Activated CD4-positive, CD25-positive, alpha-beta regulatory T cell (primary cell): ENCODE results near the gene C1QTNF5.
"Not testable (repeated sequence)": the region's sequence is repeated elsewhere in the genome, so short reads cannot be mapped to it uniquely, and the experiment has no call there.

ENCODE experiments used
- DNase-seq, 4 experiments: peaks; one replicate each; lab custom pipeline; 2025; lab: John Stamatoyannopoulos, UW

Gene C1QTNF5

GRCh38 chr11:119340335-119341221 lies at the start of gene C1QTNF5:
C1QTNF5 (minus strand) TSS chr11:119340883; CDS start chr11:119340397, 486 bp downstream.
- DNase-seq: no peak

- DNase-seq: no peak
Observed at GRCh38 chr11:119389611-119390254, 49.0 kb upstream of the C1QTNF5 start.

- DNase-seq: no peak
Observed at GRCh38 chr11:119388103-119388502, 47.4 kb upstream of the C1QTNF5 start.

- no peak for DNase-seq
Observed at GRCh38 chr11:119384332-119384731, 43.6 kb upstream of the C1QTNF5 start.

- DNase-seq: not testable (repeated sequence)
Observed at GRCh38 chr11:119382513-119382912, 41.8 kb upstream of the C1QTNF5 start.

- no peak for DNase-seq
Observed at GRCh38 chr11:119382101-119382500, 41.4 kb upstream of the C1QTNF5 start.

- peak; percentile 92 to 95 (median 94) for DNase-seq
Observed at GRCh38 chr11:119381181-119381988, 40.7 kb upstream of the C1QTNF5 start, which contains the start of gene USP2. USP2 (minus strand) TSS chr11:119381690; CDS start chr11:119373480, 8,210 bp downstream.

- no peak for DNase-seq
Observed at GRCh38 chr11:119380827-119381180, 40.1 kb upstream of the C1QTNF5 start.

- DNase-seq: no peak
Observed at GRCh38 chr11:119380160-119380826, 39.6 kb upstream of the C1QTNF5 start.

GRCh38 chr11:119378851-119379465 lies 38.3 kb upstream of the C1QTNF5 start:
- DNase-seq: no peak

- no peak for DNase-seq
Observed at GRCh38 chr11:119377961-119378667, 37.4 kb upstream of the C1QTNF5 start.

GRCh38 chr11:119377112-119377901 lies 36.6 kb upstream of the C1QTNF5 start:
- no peak for DNase-seq

GRCh38 chr11:119376197-119376847 lies 35.6 kb upstream of the C1QTNF5 start:
- DNase-seq: no peak

GRCh38 chr11:119375337-119376196 lies 34.9 kb upstream of the C1QTNF5 start:
- no peak for DNase-seq

- no peak for DNase-seq
Observed at GRCh38 chr11:119374632-119375336, 34.1 kb upstream of the C1QTNF5 start.

- no peak for DNase-seq
Observed at GRCh38 chr11:119373921-119374631, 33.4 kb upstream of the C1QTNF5 start.
